GM21526 (cell line): ENCODE results near the gene THADA.
"Not testable (repeated sequence)": the region's sequence is repeated elsewhere in the genome, so short reads cannot be mapped to it uniquely, and the experiment has no call there.

Experiments used
- ATAC-seq: cut with Tn5 transposase; IDR thresholded peaks from one replicate; pipeline ENCODE4 v1.9.1; 2021; ENCODE audit warnings: moderate library complexity; ENCODE audit not compliant: unreplicated experiment, low FRiP score

THADA gene

DNA sequence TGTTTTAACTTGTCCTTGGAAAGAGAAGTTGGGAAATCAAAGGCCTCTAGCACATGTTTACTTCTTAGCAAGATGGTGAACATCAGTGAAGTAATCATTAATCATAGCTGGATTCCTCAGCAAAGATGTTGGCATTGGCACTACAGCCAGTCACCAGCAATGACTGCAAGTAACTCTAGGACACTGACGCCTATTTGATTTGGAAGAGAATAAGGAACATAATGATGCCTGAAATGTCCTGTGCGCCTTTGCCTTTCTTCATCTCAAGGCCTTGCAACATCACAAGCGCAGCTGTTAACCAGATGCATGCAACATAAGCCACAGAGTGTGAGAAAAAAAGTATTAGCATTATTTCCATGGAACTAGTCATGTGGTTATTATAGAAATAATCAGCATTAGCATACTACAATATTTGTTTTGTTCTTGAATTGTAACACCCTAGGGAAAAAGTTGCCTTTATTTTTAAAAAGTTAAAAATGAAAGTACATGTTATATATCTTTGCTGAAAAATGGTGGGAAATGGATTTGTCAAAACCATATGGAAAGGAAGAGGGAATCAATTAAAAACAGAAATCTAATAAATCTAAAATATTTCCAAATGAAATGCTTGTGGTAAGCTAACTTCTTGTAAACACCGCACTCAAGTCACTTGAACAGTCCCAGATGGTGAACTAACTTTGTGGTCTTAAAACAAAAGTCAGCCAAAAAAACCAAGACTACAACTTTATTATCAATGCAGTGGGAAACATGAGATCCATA, 55.6 kb downstream of the THADA start:
- ATAC-seq: no peak

GRCh38 chr2:43539436-43539835, 56.4 kb downstream of the THADA start:
- ATAC-seq: no peak

- ATAC-seq: no peak
Observed at GRCh38 chr2:43538034-43538670, 57.7 kb downstream of the THADA start.

DNA sequence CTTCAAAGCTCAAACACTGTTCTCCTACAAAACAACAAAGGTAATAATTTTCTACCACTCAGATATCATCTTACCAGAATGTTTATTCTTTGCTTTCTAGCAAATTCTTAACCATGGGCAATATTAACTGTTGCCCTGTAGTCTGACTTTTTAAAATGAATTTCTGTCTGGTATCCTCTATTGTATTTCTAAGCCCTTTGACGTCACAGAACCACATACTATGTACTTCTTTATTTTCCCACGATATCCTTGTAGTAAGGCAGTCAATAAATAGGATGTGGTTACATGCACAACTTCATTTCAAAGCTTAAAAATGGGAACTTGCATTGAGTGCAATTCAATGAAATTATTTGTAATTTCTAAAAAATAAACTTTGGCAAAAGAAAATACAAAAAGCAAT, 58.7 kb downstream of the THADA start:
- no peak for ATAC-seq

DNA sequence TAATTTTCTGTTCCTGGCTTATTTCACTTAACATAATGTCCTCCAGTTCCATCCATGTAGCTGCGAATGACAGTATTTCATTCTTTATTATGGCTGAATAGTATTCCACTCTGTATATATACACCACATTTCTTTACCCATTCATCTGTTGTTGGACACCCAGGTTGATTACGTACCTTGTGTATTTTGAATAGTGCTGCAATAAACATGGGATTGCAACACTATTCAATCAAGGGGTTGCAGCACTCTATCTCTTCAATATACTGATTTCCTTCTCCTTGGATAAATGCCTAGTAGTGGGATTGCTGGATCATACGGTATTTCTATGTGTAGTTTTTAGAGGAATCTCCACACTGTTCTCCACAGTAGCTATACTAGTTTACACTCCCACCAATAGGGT, 61.3 kb downstream of the THADA start:
- ATAC-seq: no peak

- ATAC-seq: not testable (repeated sequence)
Observed at GRCh38 chr2:43532572-43532971, 63.3 kb downstream of the THADA start.

DNA sequence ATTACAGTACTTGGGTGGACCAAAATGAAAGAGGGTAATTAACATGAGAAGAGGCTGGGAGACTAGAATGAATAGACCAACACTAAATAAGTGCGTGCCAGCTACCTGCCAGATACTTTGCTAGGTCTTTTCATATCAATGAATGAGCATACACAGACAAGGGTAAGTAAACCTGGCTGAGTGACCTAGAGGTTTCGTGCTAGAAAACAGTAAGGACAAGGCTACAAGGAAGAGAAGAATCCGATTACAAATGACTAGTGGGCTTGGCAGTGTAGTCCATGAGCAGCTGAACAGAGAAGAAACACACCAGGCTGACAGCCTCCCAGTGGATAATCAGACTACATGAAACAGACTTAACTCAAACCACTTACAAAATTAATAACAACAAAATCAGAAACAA, 64.6 kb downstream of the THADA start:
- no peak for ATAC-seq

DNA sequence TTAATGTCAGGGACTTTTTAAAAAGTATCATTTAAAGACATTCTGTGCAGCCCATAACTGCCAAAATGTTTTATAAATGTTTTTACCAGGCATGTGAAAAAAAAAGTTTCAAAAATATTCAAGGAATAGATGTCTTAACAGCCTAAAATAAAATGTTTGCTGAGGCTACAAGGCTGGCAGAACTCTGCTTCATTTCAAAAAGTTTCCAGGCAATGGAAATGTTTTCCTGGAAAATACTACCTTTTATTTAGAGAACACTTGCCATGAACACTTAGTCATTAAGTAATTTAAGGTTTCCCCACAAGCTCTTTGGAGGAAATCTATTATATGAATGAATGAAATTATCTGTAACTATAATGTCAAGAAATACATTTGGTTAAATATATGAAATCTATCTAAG, 68.8 kb downstream of the THADA start:
- no peak for ATAC-seq

DNA sequence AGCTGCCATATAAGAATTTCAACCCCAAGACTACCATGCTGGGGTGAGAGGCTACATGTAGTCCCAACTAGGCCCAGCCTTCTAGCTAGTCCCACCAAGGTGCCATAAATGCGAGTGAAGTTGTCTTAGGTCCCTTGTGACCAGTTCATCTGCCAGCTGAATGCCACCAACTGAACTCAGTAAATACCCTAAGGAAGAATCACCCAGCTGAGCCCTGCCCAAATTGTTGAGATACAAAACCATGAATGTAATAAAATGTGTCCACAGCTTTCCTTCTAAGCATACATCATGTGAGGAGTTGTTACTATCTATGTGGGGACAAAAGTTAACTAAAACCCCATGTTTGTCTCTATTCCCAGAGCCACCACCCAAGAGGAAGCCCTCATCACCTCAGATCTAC, 70.3 kb downstream of the THADA start:
- ATAC-seq: no peak

- no peak for ATAC-seq
Observed at GRCh38 chr2:43524177-43524965, 71.5 kb downstream of the THADA start.

DNA sequence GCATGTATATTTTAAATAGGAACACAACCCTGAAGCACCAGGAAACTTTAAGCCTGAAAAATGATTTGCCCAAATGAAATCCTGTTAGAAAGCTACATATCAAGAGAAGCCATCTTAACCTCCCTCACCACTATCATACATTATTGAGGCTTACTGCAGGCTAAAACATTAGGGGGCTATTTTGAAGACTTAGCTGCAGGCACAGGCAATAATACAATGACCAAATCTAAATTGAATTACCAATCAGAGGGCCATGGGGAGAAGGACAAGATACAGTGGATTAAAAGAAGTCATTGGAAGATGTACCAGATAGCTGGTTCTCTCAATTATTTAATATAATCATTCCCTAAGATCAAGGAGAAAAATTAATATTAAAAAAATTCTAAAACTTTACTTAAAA, 73.7 kb downstream of the THADA start:
- ATAC-seq: no peak

GRCh38 chr2:43521568-43521967, 74.3 kb downstream of the THADA start:
- no peak for ATAC-seq

DNA sequence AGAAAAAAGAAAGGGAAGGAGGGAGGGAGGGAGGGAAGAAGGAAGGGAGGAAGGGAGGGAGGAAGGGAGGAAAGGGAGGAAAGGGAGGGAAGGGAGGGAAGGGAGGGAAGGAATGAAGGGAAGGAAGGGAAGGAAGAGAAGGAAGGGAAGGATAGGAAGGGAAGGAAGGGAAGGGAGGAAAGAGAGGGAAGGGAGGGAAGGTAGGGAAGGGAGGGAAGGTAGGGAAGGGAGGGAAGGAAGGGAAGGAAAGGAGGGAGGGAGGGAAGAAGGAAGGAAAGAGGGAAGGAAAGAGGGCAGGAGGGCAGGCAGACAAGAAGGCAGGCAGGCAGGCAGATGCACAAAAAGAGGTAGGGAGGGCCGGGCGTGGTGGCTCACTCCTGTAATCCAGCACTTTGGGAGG, 74.9 kb downstream of the THADA start:
- ATAC-seq: no peak

DNA sequence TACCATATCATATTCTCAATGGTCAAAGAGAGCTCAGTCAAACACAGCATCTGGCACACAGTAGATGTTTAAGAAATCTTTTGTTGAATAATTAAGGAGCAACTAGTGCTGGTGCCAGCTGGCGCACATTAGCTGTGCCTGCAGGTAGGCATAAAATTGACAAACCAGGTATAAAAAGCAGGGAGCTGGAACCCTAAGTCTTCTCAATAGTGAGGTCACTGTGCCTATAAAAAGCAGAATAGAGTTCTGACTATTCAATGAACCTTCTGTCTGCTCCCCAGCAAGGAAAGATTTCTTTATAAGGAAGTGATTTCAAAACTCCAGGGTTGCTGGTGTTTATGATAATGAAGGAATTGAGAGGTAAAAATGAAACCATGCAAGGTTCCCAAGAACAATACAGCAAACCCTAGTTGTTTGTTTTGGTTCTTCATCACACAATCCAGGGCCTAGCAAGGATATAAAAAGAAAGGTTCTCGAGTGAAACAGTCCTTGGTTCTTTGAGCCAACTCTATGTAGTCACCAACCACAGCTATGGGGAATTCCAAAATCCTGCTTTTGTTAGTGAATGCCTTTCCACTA, 76.1 kb downstream of the THADA start:
- no peak for ATAC-seq

DNA sequence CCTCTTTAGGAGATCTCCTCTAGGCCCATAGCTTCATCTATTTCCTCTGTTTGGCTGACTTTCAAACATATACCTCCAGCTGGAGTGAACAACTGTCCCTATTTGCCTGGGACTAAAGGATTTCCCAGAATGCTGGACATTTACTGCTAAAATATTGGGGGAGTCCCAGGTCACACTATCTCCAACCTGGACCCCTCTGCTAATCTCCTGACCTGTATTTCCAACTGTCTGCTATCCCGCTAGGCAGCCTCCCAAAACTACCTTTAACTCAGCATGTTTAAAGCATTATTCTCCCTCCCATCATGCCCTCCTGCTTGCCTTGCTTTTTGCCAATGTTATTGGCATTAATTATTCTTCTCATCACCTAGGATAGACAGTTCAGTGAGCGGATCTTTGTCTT, 77.1 kb downstream of the THADA start:
- no peak for ATAC-seq

DNA sequence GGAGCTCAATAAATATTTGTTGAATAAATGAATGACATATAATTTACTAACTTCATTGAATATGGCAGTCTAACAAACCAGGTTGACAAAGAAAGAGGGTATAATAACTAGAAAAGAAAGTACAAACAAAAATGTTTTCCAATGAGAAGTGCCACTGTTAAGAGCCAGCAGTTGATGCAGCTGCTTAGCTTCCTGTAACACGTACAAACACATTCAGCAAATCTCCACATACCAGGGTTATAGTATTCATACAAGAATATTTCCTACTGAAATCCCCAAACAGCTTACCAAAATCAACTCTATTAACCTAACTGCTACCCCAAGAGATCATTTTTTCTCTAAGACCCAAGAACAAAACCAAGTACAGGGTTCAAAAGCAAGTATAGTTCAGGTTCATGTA, 77.7 kb downstream of the THADA start:
- ATAC-seq: no peak

- ATAC-seq: no peak
Observed at GRCh38 chr2:43515807-43516497, 79.9 kb downstream of the THADA start.

DNA sequence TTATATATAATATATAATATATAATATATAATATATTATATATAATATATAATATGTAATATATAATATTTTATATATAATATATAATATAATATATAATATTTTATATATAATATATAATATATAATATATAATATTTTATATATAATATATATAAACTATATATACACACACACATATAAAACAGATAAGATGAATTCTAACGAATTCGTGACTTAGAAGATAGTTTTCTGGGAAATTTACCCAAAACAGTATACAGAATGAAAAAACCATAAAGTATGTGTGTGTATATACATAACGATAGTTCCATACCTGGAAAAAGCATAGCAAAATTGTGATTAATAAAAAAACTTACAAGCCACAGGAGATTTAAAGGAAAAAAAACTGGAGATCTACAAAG, 80.6 kb downstream of the THADA start:
- no peak for ATAC-seq

- no peak for ATAC-seq
Observed at GRCh38 chr2:43513796-43514195, 82.0 kb downstream of the THADA start.

GRCh38 chr2:43513216-43513615, 82.6 kb downstream of the THADA start:
- no peak for ATAC-seq

DNA sequence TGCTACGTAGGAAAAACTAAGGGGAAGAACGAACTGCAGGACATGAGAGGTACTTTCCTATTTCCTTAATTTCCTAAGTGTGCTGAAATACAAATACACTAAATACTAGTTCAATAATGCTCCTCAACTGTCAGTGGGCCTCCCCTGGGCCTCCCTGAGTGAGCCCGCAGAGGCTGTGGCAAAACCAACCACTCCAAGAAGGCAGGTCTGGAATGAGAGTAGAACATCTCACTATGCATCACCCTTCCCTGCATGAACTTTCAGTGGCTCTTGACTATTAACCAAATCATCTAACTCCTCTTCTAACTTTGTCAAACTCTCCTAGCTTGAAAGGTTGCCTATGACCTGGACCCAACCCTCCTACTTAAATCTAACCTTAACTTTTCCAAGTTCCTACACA, 84.6 kb downstream of the THADA start:
- ATAC-seq: no peak
